GM18517 (cell line): ENCODE results near the gene TTC9.
A peak's percentile ranks its signal among the peaks of the same experiment; 100 is the strongest.

Experiments
- ATAC-seq: cut with Tn5 transposase; IDR thresholded peaks from one replicate; pipeline ENCODE4 v1.9.1; 2021; ENCODE audit warnings: mild to moderate bottlenecking, moderate library complexity; ENCODE audit not compliant: unreplicated experiment

Gene TTC9

GRCh38 chr14:70643967-70644366 lies 2.3 kb downstream of the TTC9 start:
- no peak for ATAC-seq

GRCh38 chr14:70645892-70646291 lies 4.2 kb downstream of the TTC9 start:
- ATAC-seq, result no peak

- no peak for ATAC-seq
These were observed 5.0 kb downstream of the TTC9 start for GRCh38 chr14:70646705-70647104.

GRCh38 chr14:70648346-70648745 lies 6.6 kb downstream of the TTC9 start:
- no peak for ATAC-seq

GRCh38 chr14:70649803-70650202 lies 8.1 kb downstream of the TTC9 start:
- ATAC-seq, result no peak

- ATAC-seq, result no peak
These were observed 9.8 kb downstream of the TTC9 start for GRCh38 chr14:70651522-70651921.

- no peak for ATAC-seq
These were observed 11.2 kb downstream of the TTC9 start for GRCh38 chr14:70652871-70653270.

GRCh38 chr14:70653662-70654061 lies 11.9 kb downstream of the TTC9 start:
- no peak for ATAC-seq

- peak; percentile 29 for ATAC-seq
These were observed 12.9 kb downstream of the TTC9 start for GRCh38 chr14:70654632-70655031.

- peak; percentile 65 for ATAC-seq
These were observed 13.6 kb downstream of the TTC9 start for GRCh38 chr14:70655110-70655826.

GRCh38 chr14:70658899-70659298 lies 17.2 kb downstream of the TTC9 start:
- no peak for ATAC-seq

- ATAC-seq, result no peak
These were observed 19.5 kb downstream of the TTC9 start for GRCh38 chr14:70660967-70661893.

GRCh38 chr14:70662080-70662479 lies 20.4 kb downstream of the TTC9 start:
- no peak for ATAC-seq

GRCh38 chr14:70662816-70663215 lies 21.1 kb downstream of the TTC9 start:
- ATAC-seq, result no peak

- ATAC-seq, result peak; percentile 58
These were observed 22.0 kb downstream of the TTC9 start for GRCh38 chr14:70663707-70664179.

GRCh38 chr14:70664698-70665447 lies 23.2 kb downstream of the TTC9 start:
- ATAC-seq, result no peak

- peak; percentile 44 for ATAC-seq
These were observed 24.0 kb downstream of the TTC9 start for GRCh38 chr14:70665448-70666360.

GRCh38 chr14:70666361-70666686 lies 24.6 kb downstream of the TTC9 start:
- ATAC-seq, result no peak

- ATAC-seq, result no peak
These were observed 29.4 kb downstream of the TTC9 start for GRCh38 chr14:70670992-70671651.
